ENCODE data around the gene UBTF. TPM values are rescaled to one million over a fixed set of nuclear protein-coding genes. Genes with fewer than 3 reads are reported as not detected.

Gene UBTF
- 100 to 1,000 TPM; 148 to 158 TPM for total RNA-seq
- polyA plus RNA-seq (2013, experiment 1 of 2): 102 TPM
- 112 TPM for polyA plus RNA-seq (2013, experiment 2 of 2)
- total RNA-seq: 61.9 to 458 (median 238) reads per million in 172 experiments

- peak; percentile 41 for ATAC-seq (ENCODE audit: poor library complexity)
- Histone ChIP-seq H3K27me3 (ENCODE audit: control insufficient read depth in 1 of 2, insufficient read depth in 2 of 2, low read length in 2 of 2) (no peaks in the 10 kb centered on the region), H3K4me1 (ENCODE audit: insufficient read depth, low read length) (peaks cover 52% of the 10 kb centered on the region), H3K36me3 (ENCODE audit: insufficient read depth, low read length) (peaks cover 17% of the 10 kb centered on the region), H3K4me3 (ENCODE audit: low read length) (peak within 1 kb of the TSS; percentile 86), H3K9me3 (ENCODE audit: control insufficient read depth in 1 of 2, insufficient read depth in 1 of 2, low read length in 2 of 2) (no peaks in the 10 kb centered on the region), H3K27ac (ENCODE audit: low read depth in 1 of 2, low read length in 2 of 2) (peak within 1 kb of the TSS; percentile 73 to 91)
- no peaks in the 10 kb centered on the region for H3K27me3 Mint-ChIP-seq
- peaks cover 53% of the 10 kb centered on the region for H3K36me3 Mint-ChIP-seq (ENCODE audit: low read depth)
- ChIA-PET POLR2A (interaction anchor here (0.7 to 10.5 kb wide), 17 partner anchors 8 to 932 kb away, joined by 3 to 181 read pairs (median 12); partner anchors contain the start of genes ATXN7L3, GRN, HDAC5 and HEXIM1), CTCF (interaction anchor here (0.6 to 2.5 kb wide), 8 partner anchors 10 to 126 kb away, joined by 3 to 30 read pairs (median 4); partner anchors contain the start of genes GRN, SLC25A39 and TMUB2)
- intact Hi-C loops (cut with DNase I, micrococcal nuclease): loop anchor here in 1 of 2 experiments (2.0 kb wide), 3 partner anchors 21 to 105 kb away; partner anchors contain the start of genes ATXN7L3 and SLC25A39
- DNase-seq: peak in 13 of 14 experiments; percentile 59 to 92 (median 78)
- peak within 1 kb of the TSS; percentile 97 for H3K4me3 Mint-ChIP-seq
- no peaks in the 10 kb centered on the region for H3K9me3 Mint-ChIP-seq
- H3K4me1 Mint-ChIP-seq (ENCODE audit: low read depth): peaks cover 47% of the 10 kb centered on the region
- TF ChIP-seq CTCF (IDR thresholded peaks at IDR 0.05): no peak
- H3K27ac Mint-ChIP-seq: peak within 1 kb of the TSS; percentile 92
Observed at GRCh38 chr17:44219616-44220212, at the start of gene UBTF. Gene UBTF, minus strand, starts transcription at chr17:44219675. Its CDS starts 1,446 bp downstream, at chr17:44218229.

- no peak overlapping the region for H3K4me3 ChIP-seq (ENCODE audit: low read length)
- Mint-ChIP-seq H3K4me3 (no peak overlapping the region), H3K9me3 (no peaks in the 10 kb centered on the region), H3K27ac (no peak overlapping the region), H3K27me3 (peaks cover 8% of the 10 kb centered on the region), H3K4me1 (ENCODE audit: low read depth) (no peaks in the 10 kb centered on the region), H3K36me3 (ENCODE audit: low read depth) (no peaks in the 10 kb centered on the region)
- POLR2A ChIA-PET: no interaction called here
- H3K36me3 ChIP-seq (ENCODE audit: insufficient read depth, low read length): no peaks in the 10 kb centered on the region
- no peak for TF ChIP-seq CTCF (IDR thresholded peaks at IDR 0.05)
- H3K27me3 ChIP-seq (ENCODE audit: control insufficient read depth in 1 of 2, insufficient read depth in 2 of 2, low read length in 2 of 2): no peaks in the 10 kb centered on the region
- ATAC-seq (ENCODE audit: poor library complexity) (no peak), DNase-seq (no peak)
- CTCF ChIA-PET: no interaction called here
- H3K27ac ChIP-seq (ENCODE audit: low read depth in 1 of 2, low read length in 2 of 2): no peak overlapping the region
- intact Hi-C loops (cut with DNase I, micrococcal nuclease): no loop called here
- no peaks in the 10 kb centered on the region for H3K9me3 ChIP-seq (ENCODE audit: control insufficient read depth in 1 of 2, insufficient read depth in 1 of 2, low read length in 2 of 2)
- H3K4me1 ChIP-seq (ENCODE audit: insufficient read depth, low read length): no peaks in the 10 kb centered on the region
Observed at GRCh38 chr17:44268709-44269534, 49.4 kb upstream of the UBTF start.

GRCh38 chr17:44267818-44268490 is 48.5 kb upstream of the UBTF start, which contains the start of gene SLC4A1:
Gene SLC4A1, minus strand, starts transcription at chr17:44268135. Its CDS starts 5,269 bp downstream, at chr17:44262866.
- Mint-ChIP-seq H3K4me1 (ENCODE audit: low read depth) (no peaks in the 10 kb centered on the region), H3K27ac (no peak within 1 kb of the TSS), H3K36me3 (ENCODE audit: low read depth) (no peaks in the 10 kb centered on the region), H3K9me3 (no peaks in the 10 kb centered on the region), H3K27me3 (peaks cover 7% of the 10 kb centered on the region), H3K4me3 (no peak within 1 kb of the TSS)
- POLR2A ChIA-PET: no interaction called here
- H3K4me1 ChIP-seq (ENCODE audit: insufficient read depth, low read length): no peaks in the 10 kb centered on the region
- no peak for TF ChIP-seq CTCF (IDR thresholded peaks at IDR 0.05)
- H3K27me3 ChIP-seq (ENCODE audit: control insufficient read depth in 1 of 2, insufficient read depth in 2 of 2, low read length in 2 of 2): no peaks in the 10 kb centered on the region
- no peaks in the 10 kb centered on the region for H3K9me3 ChIP-seq (ENCODE audit: control insufficient read depth in 1 of 2, insufficient read depth in 1 of 2, low read length in 2 of 2)
- DNase-seq (no peak), ATAC-seq (ENCODE audit: poor library complexity) (no peak)
- intact Hi-C loops (cut with DNase I, micrococcal nuclease): no loop called here
- no peak within 1 kb of the TSS for H3K4me3 ChIP-seq (ENCODE audit: low read length)
- H3K36me3 ChIP-seq (ENCODE audit: insufficient read depth, low read length): no peaks in the 10 kb centered on the region
- no peak within 1 kb of the TSS for H3K27ac ChIP-seq (ENCODE audit: low read depth in 1 of 2, low read length in 2 of 2)
- CTCF ChIA-PET: no interaction called here

Measured in CD4-positive, alpha-beta T cell (primary cell).